Endometrial microvascular endothelial cells (primary cell): ENCODE data around the gene MOK. TPM values are rescaled to one million over a fixed set of nuclear protein-coding genes. Genes with fewer than 3 reads are reported as not detected.
"Not testable (repeated sequence)": the region's sequence is repeated elsewhere in the genome, so short reads cannot be mapped to it uniquely, and the experiment has no call there.

Source experiments
- in situ Hi-C: cut with HindIII; loops from 2 replicates; pipeline ENCODE4 v1.10.0; 2017; ENCODE audit warnings: low sequenced_read_pairs, low pct_unique_long_range_greater_than_20kb; ENCODE audit errors: inconsistent ontology term
- total RNA-seq: library from RNA; depleted of rRNA; stranded (reverse); fragments of >200 nt; gene quantifications from one replicate; pipeline ENCODE4 v1.2.3, GENCODE V29; 2015; ENCODE audit errors: inconsistent ontology term

MOK gene
- total RNA-seq, 1 donor from 2014 or later: 7.5 TPM

GRCh38 chr14:102256716-102257115 lies 48.2 kb downstream of the MOK start:
- in situ Hi-C loops: no loop called here

GRCh38 chr14:102255401-102256190 lies 49.4 kb downstream of the MOK start:
- in situ Hi-C loops: no loop called here

GRCh38 chr14:102252834-102253801 lies 51.8 kb downstream of the MOK start:
- in situ Hi-C loops: no loop called here

GRCh38 chr14:102251161-102251560 lies 53.8 kb downstream of the MOK start:
- in situ Hi-C loops: no loop called here

- in situ Hi-C loops: no loop called here
Observed at GRCh38 chr14:102250636-102251035, 54.3 kb downstream of the MOK start.

- in situ Hi-C loops: no loop called here
Observed at GRCh38 chr14:102249981-102250380, 55.0 kb downstream of the MOK start.

- in situ Hi-C loops: no loop called here
Observed at GRCh38 chr14:102249041-102249440, 55.9 kb downstream of the MOK start.

GRCh38 chr14:102248121-102248520 lies 56.8 kb downstream of the MOK start:
- in situ Hi-C loops: no loop called here

- in situ Hi-C loops: no loop called here
Observed at GRCh38 chr14:102246071-102246470, 58.9 kb downstream of the MOK start.

GRCh38 chr14:102243795-102244194 lies 61.2 kb downstream of the MOK start:
- in situ Hi-C loops: not testable (repeated sequence)

GRCh38 chr14:102241147-102241546 lies 63.8 kb downstream of the MOK start:
- in situ Hi-C loops: no loop called here

- in situ Hi-C loops: not testable (repeated sequence)
Observed at GRCh38 chr14:102240481-102240880, 64.5 kb downstream of the MOK start.

- in situ Hi-C loops: no loop called here
Observed at GRCh38 chr14:102239231-102239630, 65.7 kb downstream of the MOK start.

- in situ Hi-C loops: no loop called here
Observed at GRCh38 chr14:102238766-102239165, 66.2 kb downstream of the MOK start.

GRCh38 chr14:102238131-102238530 lies 66.8 kb downstream of the MOK start:
- in situ Hi-C loops: no loop called here

GRCh38 chr14:102236026-102236425 lies 68.9 kb downstream of the MOK start:
- in situ Hi-C loops: no loop called here

- in situ Hi-C loops: no loop called here
Observed at GRCh38 chr14:102235275-102235897, 69.6 kb downstream of the MOK start.

GRCh38 chr14:102234331-102235264 lies 70.4 kb downstream of the MOK start:
- in situ Hi-C loops: no loop called here
